Duodenal mucosa (tissue), 2 donors: Measurements from ENCODE around the gene SEC61G.

Experiments used
- H3K27ac ChIP-seq: one replicate; pipeline ENCODE4 v1.7.0; 2013; ENCODE audit warnings: low read depth, low read length
- H3K27me3 ChIP-seq, 2 donors: one replicate each; pipeline ENCODE4 v1.7.0; 2013; ENCODE audit warnings: low read length in 2 of 2, control low read depth in 1 of 2; ENCODE audit not compliant: insufficient read depth in 2 of 2, control insufficient read depth in 1 of 2
- H3K36me3 ChIP-seq, 2 donors: one replicate each; pipeline ENCODE4 v1.7.0; 2013; ENCODE audit warnings: low read length in 2 of 2, control low read depth in 1 of 2; ENCODE audit not compliant: insufficient read depth in 2 of 2, control insufficient read depth in 1 of 2
- H3K4me1 ChIP-seq, 2 donors: one replicate each; pipeline ENCODE4 v1.7.0; 2013; ENCODE audit warnings: low read length in 2 of 2, control low read depth in 1 of 2; ENCODE audit not compliant: insufficient read depth in 2 of 2, control insufficient read depth in 1 of 2
- H3K4me3 ChIP-seq, 2 donors: one replicate each; pipeline ENCODE4 v1.7.0; 2013; ENCODE audit warnings: low read length in 2 of 2, low read depth in 1 of 2
- H3K9ac ChIP-seq, 2 donors: one replicate each; pipeline ENCODE4 v1.7.0; 2013; ENCODE audit warnings: low read length in 2 of 2, low read depth in 1 of 2
- H3K9me3 ChIP-seq, 2 donors: one replicate each; pipeline ENCODE4 v1.7.0; 2013; ENCODE audit warnings: low read length in 2 of 2, control low read depth in 1 of 2; ENCODE audit not compliant: control insufficient read depth in 1 of 2

The SEC61G gene

GRCh38 chr7:54769203-54769602, 10.2 kb upstream of the SEC61G start:
- no peaks in the 10 kb centered on the region for H3K4me1 ChIP-seq
- H3K9me3 ChIP-seq = no peaks in the 10 kb centered on the region
- H3K4me3 ChIP-seq = no peak overlapping the region
- no peaks in the 10 kb centered on the region for H3K36me3 ChIP-seq
- H3K27ac ChIP-seq = no peak overlapping the region
- peaks cover 6 to 8% of the 10 kb centered on the region in 2 donors for H3K27me3 ChIP-seq
- H3K9ac ChIP-seq = no peak overlapping the region

GRCh38 chr7:54764861-54765260, 5.8 kb upstream of the SEC61G start:
- H3K4me3 ChIP-seq = no peak overlapping the region
- H3K4me1 ChIP-seq = peaks cover 0 to 3% of the 10 kb centered on the region in 2 donors
- H3K36me3 ChIP-seq = no peaks in the 10 kb centered on the region
- no peaks in the 10 kb centered on the region for H3K9me3 ChIP-seq
- peaks cover 6 to 8% of the 10 kb centered on the region in 2 donors for H3K27me3 ChIP-seq
- no peak overlapping the region for H3K27ac ChIP-seq
- no peak overlapping the region for H3K9ac ChIP-seq

GRCh38 chr7:54757711-54758110, 1.3 kb downstream of the SEC61G start:
- H3K27me3 ChIP-seq = no peaks in the 10 kb centered on the region
- H3K4me1 ChIP-seq = peaks cover 13 to 23% of the 10 kb centered on the region in 2 donors
- no peaks in the 10 kb centered on the region for H3K9me3 ChIP-seq
- peak overlapping the region in 1 of 2 donors; percentile 92 for H3K9ac ChIP-seq
- peaks cover under 1 to 22% of the 10 kb centered on the region in 2 donors for H3K36me3 ChIP-seq
- H3K4me3 ChIP-seq = peak overlapping the region; percentile 94 to 98
- no peak overlapping the region for H3K27ac ChIP-seq

- no peaks in the 10 kb centered on the region for H3K9me3 ChIP-seq
- no peak overlapping the region for H3K4me3 ChIP-seq
- no peaks in the 10 kb centered on the region for H3K27me3 ChIP-seq
- no peaks in the 10 kb centered on the region for H3K4me1 ChIP-seq
- no peak overlapping the region for H3K27ac ChIP-seq
- no peak overlapping the region for H3K9ac ChIP-seq
- H3K36me3 ChIP-seq = peaks cover 30 to 50% of the 10 kb centered on the region in 2 donors
Measured at GRCh38 chr7:54749200-54749599, 9.8 kb downstream of the SEC61G start.

GRCh38 chr7:54747234-54747633, 11.8 kb downstream of the SEC61G start:
- Histone ChIP-seq H3K9me3 (no peaks in the 10 kb centered on the region), H3K27ac (no peak overlapping the region), H3K4me1 (no peaks in the 10 kb centered on the region), H3K27me3 (no peaks in the 10 kb centered on the region), H3K9ac (no peak overlapping the region), H3K36me3 (peaks cover 26 to 40% of the 10 kb centered on the region in 2 donors), H3K4me3 (no peak overlapping the region)

- no peak overlapping the region for H3K9ac ChIP-seq
Measured at GRCh38 chr7:54743580-54743979, 15.4 kb downstream of the SEC61G start.

GRCh38 chr7:54738737-54739136, 20.3 kb downstream of the SEC61G start:
- no peaks in the 10 kb centered on the region for H3K4me1 ChIP-seq
- H3K27me3 ChIP-seq = no peaks in the 10 kb centered on the region
- no peak overlapping the region for H3K27ac ChIP-seq
- H3K9me3 ChIP-seq = peaks cover 0 to 2% of the 10 kb centered on the region in 2 donors
- H3K36me3 ChIP-seq = no peaks in the 10 kb centered on the region
- H3K4me3 ChIP-seq = no peak overlapping the region
- H3K9ac ChIP-seq = no peak overlapping the region

More at GRCh38 chr7:54743580-54743979, 15.4 kb downstream of the SEC61G start:
- Histone ChIP-seq H3K27ac (no peak overlapping the region), H3K4me3 (no peak overlapping the region), H3K9me3 (no peaks in the 10 kb centered on the region), H3K4me1 (no peaks in the 10 kb centered on the region), H3K27me3 (no peaks in the 10 kb centered on the region), H3K36me3 (peaks cover 8 to 11% of the 10 kb centered on the region in 2 donors)

GRCh38 chr7:54729107-54729506, 29.9 kb downstream of the SEC61G start:
- H3K4me1 ChIP-seq = no peaks in the 10 kb centered on the region
- H3K36me3 ChIP-seq = no peaks in the 10 kb centered on the region
- H3K27ac ChIP-seq = no peak overlapping the region
- H3K27me3 ChIP-seq = no peaks in the 10 kb centered on the region
- no peaks in the 10 kb centered on the region for H3K9me3 ChIP-seq
- H3K9ac ChIP-seq = no peak overlapping the region
- no peak overlapping the region for H3K4me3 ChIP-seq

- H3K4me1 ChIP-seq = no peaks in the 10 kb centered on the region
- no peaks in the 10 kb centered on the region for H3K9me3 ChIP-seq
- no peaks in the 10 kb centered on the region for H3K36me3 ChIP-seq
- H3K27me3 ChIP-seq = no peaks in the 10 kb centered on the region
- no peak overlapping the region for H3K9ac ChIP-seq
- H3K4me3 ChIP-seq = no peak overlapping the region
- H3K27ac ChIP-seq = no peak overlapping the region
Measured at GRCh38 chr7:54728411-54728810, 30.6 kb downstream of the SEC61G start.

- Histone ChIP-seq H3K4me1 (no peaks in the 10 kb centered on the region), H3K27me3 (no peaks in the 10 kb centered on the region), H3K27ac (no peak overlapping the region), H3K9ac (no peak overlapping the region), H3K36me3 (no peaks in the 10 kb centered on the region), H3K4me3 (no peak overlapping the region), H3K9me3 (no peaks in the 10 kb centered on the region)
Measured at GRCh38 chr7:54725255-54725654, 33.8 kb downstream of the SEC61G start.

- Histone ChIP-seq H3K4me3 (no peak overlapping the region), H3K4me1 (no peaks in the 10 kb centered on the region), H3K9me3 (peaks cover 0 to 9% of the 10 kb centered on the region in 2 donors), H3K27ac (no peak overlapping the region), H3K36me3 (no peaks in the 10 kb centered on the region), H3K27me3 (no peaks in the 10 kb centered on the region), H3K9ac (no peak overlapping the region)
Measured at GRCh38 chr7:54722502-54722901, 36.5 kb downstream of the SEC61G start.
